ENCODE results near the gene STK11IP. TPM values are rescaled to one million over a fixed set of nuclear protein-coding genes. Genes with fewer than 3 reads are reported as not detected.

Gene STK11IP
- total RNA-seq, 1 donor from 2014 or later: 47.7 TPM

DNA sequence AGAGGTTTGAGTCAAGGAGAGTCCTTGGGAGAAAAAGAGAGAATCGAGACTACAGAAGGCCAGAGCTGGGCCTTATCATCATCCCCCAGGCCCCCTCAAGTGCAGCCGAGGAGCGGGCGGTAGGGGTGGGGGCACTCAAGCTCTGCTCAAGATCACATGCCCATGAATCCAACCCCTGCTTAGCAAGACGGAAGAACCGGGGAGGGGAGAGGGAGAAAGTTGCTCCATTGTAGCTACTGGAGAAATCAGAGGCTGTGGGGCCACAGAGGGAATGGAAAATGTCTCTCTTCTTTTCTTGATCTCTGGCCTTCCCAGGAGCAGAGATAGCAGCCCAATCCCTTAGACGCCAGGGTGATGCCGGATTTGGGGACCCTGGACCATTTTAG is 44.4 kb downstream of the STK11IP start:
- TF ChIP-seq, protein P1, sequence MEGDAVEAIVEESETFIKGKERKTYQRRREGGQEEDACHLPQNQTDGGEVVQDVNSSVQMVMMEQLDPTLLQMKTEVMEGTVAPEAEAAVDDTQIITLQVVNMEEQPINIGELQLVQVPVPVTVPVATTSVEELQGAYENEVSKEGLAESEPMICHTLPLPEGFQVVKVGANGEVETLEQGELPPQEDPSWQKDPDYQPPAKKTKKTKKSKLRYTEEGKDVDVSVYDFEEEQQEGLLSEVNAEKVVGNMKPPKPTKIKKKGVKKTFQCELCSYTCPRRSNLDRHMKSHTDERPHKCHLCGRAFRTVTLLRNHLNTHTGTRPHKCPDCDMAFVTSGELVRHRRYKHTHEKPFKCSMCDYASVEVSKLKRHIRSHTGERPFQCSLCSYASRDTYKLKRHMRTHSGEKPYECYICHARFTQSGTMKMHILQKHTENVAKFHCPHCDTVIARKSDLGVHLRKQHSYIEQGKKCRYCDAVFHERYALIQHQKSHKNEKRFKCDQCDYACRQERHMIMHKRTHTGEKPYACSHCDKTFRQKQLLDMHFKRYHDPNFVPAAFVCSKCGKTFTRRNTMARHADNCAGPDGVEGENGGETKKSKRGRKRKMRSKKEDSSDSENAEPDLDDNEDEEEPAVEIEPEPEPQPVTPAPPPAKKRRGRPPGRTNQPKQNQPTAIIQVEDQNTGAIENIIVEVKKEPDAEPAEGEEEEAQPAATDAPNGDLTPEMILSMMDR (IDR thresholded peaks at IDR 0.05; ENCODE audit: unreplicated experiment): no peak
- H3K4me3 Mint-ChIP-seq: no peak overlapping the region

DNA sequence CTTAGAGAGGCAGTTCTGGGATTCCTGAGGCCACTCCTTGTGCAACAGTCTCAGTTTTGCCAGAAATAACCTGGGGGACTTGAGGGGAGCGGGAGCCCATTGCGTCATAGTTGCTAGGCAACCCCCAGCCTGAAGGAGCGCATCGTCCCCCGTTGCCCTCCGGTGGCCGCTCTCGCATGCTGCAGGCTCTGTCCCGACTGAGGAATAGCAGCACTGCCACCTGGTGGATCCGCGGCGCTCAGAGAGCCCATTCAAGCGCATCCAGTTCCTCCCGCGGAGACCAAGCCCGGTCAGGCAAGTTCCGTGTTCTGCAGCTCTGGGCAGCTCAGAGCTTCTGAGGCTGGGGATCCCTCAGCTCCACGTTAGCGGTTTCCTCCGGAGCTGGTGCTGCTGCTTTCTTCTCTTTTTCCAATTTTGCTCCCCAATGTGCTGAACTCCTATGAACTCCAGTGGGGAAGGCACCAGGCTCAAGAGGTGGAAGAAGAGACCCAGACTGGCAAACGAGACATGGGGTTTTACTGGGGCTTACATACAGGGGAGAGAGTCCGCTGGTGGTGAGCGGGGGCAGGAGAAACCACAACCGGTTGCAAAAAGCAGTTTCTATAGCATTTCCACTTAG is 44.9 kb downstream of the STK11IP start:
- Mint-ChIP-seq H3K4me3 (no peak overlapping the region), H3K27ac (peak overlapping the region; percentile 69), H3K9me3 (no peaks in the 10 kb centered on the region), H3K36me3 (no peaks in the 10 kb centered on the region), H3K27me3 (ENCODE audit: low read depth) (peaks cover 5% of the 10 kb centered on the region), H3K4me1 (peaks cover 19% of the 10 kb centered on the region)
- peak; percentile 90 to 95 for DNase-seq (ENCODE audit: low spot score in 2 of 2, unreplicated experiment in 2 of 2)
- TF ChIP-seq, protein P1 (IDR thresholded peaks at IDR 0.05; ENCODE audit: unreplicated experiment): peak; percentile 92

More for the DNA sequence above, 44.4 kb downstream of the STK11IP start:
- Mint-ChIP-seq H3K9me3 (no peaks in the 10 kb centered on the region), H3K4me1 (peaks cover 19% of the 10 kb centered on the region), H3K27me3 (ENCODE audit: low read depth) (peaks cover 5% of the 10 kb centered on the region), H3K27ac (peak overlapping the region; percentile 69), H3K36me3 (no peaks in the 10 kb centered on the region)
- DNase-seq (ENCODE audit: low spot score in 2 of 2, unreplicated experiment in 2 of 2): no peak

DNA sequence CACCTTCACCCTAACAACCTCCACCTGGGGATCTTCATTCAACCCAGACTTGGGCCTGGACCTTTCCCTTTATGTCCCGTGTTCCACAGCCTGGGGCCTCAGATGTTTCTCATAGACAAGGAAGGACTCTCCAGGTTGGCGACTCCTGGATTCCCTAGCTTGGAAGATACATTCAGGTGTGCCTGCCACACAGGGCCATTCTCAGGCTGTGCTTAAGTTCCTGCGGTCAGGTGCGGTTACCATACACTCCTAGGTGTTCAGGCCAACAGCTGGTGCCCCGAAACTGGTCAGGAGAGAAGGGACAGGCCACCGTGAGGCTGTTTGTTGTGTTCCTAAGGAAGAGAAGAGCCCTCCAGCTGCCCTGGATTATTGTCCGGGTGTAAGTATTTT is 45.4 kb downstream of the STK11IP start:
- no peak overlapping the region for H3K27ac Mint-ChIP-seq
- H3K27me3 Mint-ChIP-seq (ENCODE audit: low read depth): peaks cover 5% of the 10 kb centered on the region
- no peaks in the 10 kb centered on the region for H3K9me3 Mint-ChIP-seq
- TF ChIP-seq, protein P1 (IDR thresholded peaks at IDR 0.05; ENCODE audit: unreplicated experiment): no peak
- no peak for DNase-seq (ENCODE audit: low spot score in 2 of 2, unreplicated experiment in 2 of 2)
- no peaks in the 10 kb centered on the region for H3K36me3 Mint-ChIP-seq
- H3K4me1 Mint-ChIP-seq: peaks cover 19% of the 10 kb centered on the region
- no peak overlapping the region for H3K4me3 Mint-ChIP-seq

DNA sequence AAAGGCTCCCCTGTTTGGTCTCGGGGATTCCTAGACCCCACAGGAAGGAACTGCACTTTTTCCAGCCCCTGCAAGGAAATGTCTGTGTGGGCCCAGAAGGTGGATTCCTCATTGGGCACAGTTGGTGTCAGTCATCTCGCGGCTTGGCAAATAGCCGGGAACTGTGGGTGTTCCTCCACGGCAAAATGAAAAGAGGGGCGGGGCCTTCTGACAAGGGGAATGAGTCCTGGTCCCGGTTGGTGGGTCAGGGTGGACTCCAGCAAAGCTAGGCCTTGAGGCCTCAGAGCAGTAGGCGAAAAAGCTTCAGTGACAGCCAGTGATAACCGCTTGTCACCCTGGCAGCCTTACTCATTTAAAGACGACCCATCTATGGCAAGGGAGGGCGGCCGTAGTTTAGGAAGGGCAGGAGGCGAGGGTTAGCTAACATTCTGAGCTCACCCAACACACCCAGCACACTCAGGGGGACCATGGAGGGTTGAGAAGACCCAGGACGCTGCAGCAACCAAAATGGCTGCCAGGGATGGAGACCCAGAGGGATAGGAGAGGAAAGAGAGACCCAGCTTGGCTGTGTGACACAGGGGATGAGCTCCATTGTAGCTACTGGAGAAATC is 46.2 kb downstream of the STK11IP start:
- H3K4me3 Mint-ChIP-seq: no peak overlapping the region
- no peak for DNase-seq (ENCODE audit: low spot score in 2 of 2, unreplicated experiment in 2 of 2)
- no peak overlapping the region for H3K27ac Mint-ChIP-seq
- H3K36me3 Mint-ChIP-seq: no peaks in the 10 kb centered on the region
- peaks cover 5% of the 10 kb centered on the region for H3K27me3 Mint-ChIP-seq (ENCODE audit: low read depth)
- H3K9me3 Mint-ChIP-seq: no peaks in the 10 kb centered on the region
- TF ChIP-seq, protein P1 (IDR thresholded peaks at IDR 0.05; ENCODE audit: unreplicated experiment): no peak
- peaks cover 19% of the 10 kb centered on the region for H3K4me1 Mint-ChIP-seq

DNA sequence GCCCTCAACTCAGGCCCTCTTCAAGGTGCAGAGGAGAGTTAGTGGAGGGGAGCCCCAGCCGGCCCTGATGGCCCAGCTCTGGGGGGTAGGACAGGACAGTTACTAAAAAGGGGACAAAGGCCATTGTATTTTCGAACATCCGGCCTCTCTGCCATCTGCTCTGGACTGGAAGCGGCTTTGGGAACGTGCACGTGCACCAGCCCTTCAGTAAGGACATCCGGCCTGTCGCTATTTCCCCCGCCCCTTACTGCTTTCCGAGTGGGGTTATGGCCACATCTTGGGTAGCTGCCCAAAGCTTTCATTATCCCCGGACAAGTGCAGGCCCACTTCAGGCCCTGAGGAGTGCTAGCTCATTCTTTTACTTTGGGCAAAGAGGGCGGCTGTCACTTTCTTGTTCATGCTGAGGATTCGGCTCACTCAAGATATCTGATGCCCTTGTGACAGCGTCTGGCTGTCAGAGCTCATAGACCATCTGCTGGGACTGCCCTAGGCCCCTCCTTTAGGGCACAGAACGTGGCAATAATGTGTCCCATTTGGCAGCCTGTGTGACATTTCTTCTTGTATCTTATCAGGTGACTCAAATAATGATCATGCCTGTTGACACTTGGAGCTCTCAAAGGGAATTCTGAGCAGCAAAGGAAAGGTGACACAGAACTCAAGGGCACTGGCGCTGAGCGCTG is 47.3 kb downstream of the STK11IP start:
- H3K27me3 Mint-ChIP-seq (ENCODE audit: low read depth): peaks cover 5% of the 10 kb centered on the region

More for the DNA sequence above, 47.3 kb downstream of the STK11IP start:
- TF ChIP-seq, protein P1 (IDR thresholded peaks at IDR 0.05; ENCODE audit: unreplicated experiment): no peak
- no peak for DNase-seq (ENCODE audit: low spot score in 2 of 2, unreplicated experiment in 2 of 2)
- Mint-ChIP-seq H3K36me3 (no peaks in the 10 kb centered on the region), H3K4me3 (no peak overlapping the region), H3K9me3 (no peaks in the 10 kb centered on the region), H3K27ac (no peak overlapping the region), H3K4me1 (peaks cover 19% of the 10 kb centered on the region)

Measured in mesothelial cell of epicardium (in vitro differentiated cells).